ENCODE data around the gene SPPL2B. TPM values are rescaled to one million over a fixed set of nuclear protein-coding genes. Genes with fewer than 3 reads are reported as not detected.

Gene SPPL2B
- total RNA-seq, 1 donor from 2014 or later, result 36.1 TPM

GRCh38 chr19:2335848-2336247, 7.4 kb downstream of the SPPL2B start:
- Histone ChIP-seq H3K4me3 (ENCODE audit: low read depth, low read length) (no peak overlapping the region), H3K36me3 (ENCODE audit: control insufficient read depth, insufficient read depth, low read length) (no peaks in the 10 kb centered on the region), H3K27me3 (ENCODE audit: control insufficient read depth, insufficient read depth, low read length) (no peaks in the 10 kb centered on the region)
- TF ChIP-seq, protein P1, sequence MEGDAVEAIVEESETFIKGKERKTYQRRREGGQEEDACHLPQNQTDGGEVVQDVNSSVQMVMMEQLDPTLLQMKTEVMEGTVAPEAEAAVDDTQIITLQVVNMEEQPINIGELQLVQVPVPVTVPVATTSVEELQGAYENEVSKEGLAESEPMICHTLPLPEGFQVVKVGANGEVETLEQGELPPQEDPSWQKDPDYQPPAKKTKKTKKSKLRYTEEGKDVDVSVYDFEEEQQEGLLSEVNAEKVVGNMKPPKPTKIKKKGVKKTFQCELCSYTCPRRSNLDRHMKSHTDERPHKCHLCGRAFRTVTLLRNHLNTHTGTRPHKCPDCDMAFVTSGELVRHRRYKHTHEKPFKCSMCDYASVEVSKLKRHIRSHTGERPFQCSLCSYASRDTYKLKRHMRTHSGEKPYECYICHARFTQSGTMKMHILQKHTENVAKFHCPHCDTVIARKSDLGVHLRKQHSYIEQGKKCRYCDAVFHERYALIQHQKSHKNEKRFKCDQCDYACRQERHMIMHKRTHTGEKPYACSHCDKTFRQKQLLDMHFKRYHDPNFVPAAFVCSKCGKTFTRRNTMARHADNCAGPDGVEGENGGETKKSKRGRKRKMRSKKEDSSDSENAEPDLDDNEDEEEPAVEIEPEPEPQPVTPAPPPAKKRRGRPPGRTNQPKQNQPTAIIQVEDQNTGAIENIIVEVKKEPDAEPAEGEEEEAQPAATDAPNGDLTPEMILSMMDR (IDR thresholded peaks at IDR 0.05; ENCODE audit: insufficient read depth, low read length, poor library complexity, severe bottlenecking), result no peak
- no peak for DNase-seq (ENCODE audit: low read depth)

DNA sequence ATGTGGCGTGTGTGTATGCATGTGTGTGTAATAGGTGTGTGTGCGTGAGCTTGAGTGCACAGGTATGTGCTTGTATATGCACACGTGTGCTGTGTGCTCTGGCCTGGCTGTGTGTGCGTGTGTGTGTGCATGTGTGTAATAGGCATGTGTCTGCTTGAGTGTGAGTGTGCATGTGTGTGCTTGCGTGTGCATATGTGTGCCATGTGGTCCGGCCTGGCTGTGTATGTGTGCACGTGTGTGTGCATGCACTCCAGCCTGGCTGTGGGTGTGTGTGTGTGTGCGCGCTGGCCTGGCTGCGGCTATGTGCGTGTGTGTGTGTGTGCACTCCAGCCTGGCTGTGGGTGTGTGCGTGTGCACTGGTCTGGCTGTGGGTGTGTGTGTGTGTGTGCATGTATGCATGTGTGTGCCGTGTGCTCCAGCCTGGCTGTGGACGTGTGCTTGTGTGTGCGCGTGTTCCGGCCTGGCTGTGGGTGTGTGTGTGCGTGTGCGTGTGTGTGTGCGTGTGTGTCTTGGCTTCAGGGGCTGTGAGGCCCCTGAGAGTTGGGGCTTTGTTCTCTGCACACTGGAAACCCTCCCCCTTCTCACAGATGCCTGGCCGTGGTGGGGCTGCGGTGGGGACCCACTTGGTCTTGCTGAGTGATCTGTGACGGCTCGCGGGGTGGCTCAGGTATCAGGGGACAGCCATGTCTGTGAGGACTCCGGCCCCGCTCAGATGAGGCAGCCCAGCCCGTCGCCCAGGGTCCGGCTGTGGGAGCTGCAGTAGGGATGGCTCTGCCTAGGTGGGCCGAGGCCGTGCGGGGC, 8.2 kb downstream of the SPPL2B start:
- no peak for DNase-seq (ENCODE audit: low read depth)
- Histone ChIP-seq H3K4me3 (ENCODE audit: low read depth, low read length) (no peak overlapping the region), H3K36me3 (ENCODE audit: control insufficient read depth, insufficient read depth, low read length) (no peaks in the 10 kb centered on the region), H3K27me3 (ENCODE audit: control insufficient read depth, insufficient read depth, low read length) (no peaks in the 10 kb centered on the region)
- TF ChIP-seq, protein P1 (IDR thresholded peaks at IDR 0.05; ENCODE audit: insufficient read depth, low read length, poor library complexity, severe bottlenecking), result no peak

DNA sequence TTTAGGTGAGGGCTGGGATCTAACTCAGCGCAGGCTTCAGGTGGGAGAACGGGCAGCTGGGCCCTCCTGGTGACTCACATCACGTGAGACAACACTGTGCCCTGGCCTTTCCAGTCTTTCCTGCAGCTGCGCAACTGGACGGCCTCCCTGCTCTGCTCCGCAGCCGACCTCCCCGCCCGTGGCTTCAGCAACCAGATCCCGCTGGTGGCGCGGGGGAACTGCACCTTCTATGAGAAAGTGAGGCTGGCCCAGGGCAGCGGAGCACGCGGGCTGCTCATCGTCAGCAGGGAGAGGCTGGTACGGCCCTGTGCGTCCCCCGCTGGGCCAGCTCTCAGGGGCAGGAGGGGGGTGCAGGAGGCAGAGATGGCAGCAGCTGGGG, 8.8 kb downstream of the SPPL2B start:
- Histone ChIP-seq H3K27me3 (ENCODE audit: control insufficient read depth, insufficient read depth, low read length) (no peaks in the 10 kb centered on the region), H3K36me3 (ENCODE audit: control insufficient read depth, insufficient read depth, low read length) (no peaks in the 10 kb centered on the region), H3K4me3 (ENCODE audit: low read depth, low read length) (no peak overlapping the region)
- peak; percentile 57 for DNase-seq (ENCODE audit: low read depth)
- TF ChIP-seq, protein P1 (IDR thresholded peaks at IDR 0.05; ENCODE audit: insufficient read depth, low read length, poor library complexity, severe bottlenecking), result peak; percentile 48

DNA sequence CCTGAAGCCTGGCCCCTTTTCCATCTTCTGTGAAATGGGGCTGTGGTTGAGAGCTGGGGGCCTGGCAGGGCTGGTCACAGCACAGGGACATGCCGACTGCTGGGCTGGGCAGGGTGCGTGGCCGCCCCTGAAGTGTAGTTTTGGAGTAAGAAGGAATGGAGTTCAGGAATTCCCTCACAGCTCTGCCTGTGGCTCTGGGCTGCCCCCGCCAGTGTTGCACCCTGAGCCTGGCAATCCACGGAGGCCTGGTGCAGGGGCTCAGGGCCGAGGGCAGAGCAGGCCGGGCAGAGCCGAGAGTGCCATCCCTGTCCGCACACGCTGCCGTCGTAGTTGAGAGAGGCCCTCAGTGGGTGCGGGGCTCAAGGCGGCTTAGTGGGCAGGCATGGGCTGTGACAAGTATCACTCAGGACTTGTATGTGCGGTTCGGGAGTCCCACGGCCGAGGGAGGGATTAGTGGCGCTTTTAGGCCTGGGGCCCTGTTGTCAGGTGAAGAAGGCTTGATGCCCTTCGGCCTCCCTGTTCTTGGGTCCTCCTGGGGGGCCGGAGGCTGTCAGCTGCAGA, 9.7 kb downstream of the SPPL2B start:
- no peak overlapping the region for H3K4me3 ChIP-seq (ENCODE audit: low read depth, low read length)
- TF ChIP-seq, protein P1 (IDR thresholded peaks at IDR 0.05; ENCODE audit: insufficient read depth, low read length, poor library complexity, severe bottlenecking), result no peak
- H3K27me3 ChIP-seq (ENCODE audit: control insufficient read depth, insufficient read depth, low read length), result no peaks in the 10 kb centered on the region
- H3K36me3 ChIP-seq (ENCODE audit: control insufficient read depth, insufficient read depth, low read length), result no peaks in the 10 kb centered on the region
- DNase-seq (ENCODE audit: low read depth), result no peak

DNA sequence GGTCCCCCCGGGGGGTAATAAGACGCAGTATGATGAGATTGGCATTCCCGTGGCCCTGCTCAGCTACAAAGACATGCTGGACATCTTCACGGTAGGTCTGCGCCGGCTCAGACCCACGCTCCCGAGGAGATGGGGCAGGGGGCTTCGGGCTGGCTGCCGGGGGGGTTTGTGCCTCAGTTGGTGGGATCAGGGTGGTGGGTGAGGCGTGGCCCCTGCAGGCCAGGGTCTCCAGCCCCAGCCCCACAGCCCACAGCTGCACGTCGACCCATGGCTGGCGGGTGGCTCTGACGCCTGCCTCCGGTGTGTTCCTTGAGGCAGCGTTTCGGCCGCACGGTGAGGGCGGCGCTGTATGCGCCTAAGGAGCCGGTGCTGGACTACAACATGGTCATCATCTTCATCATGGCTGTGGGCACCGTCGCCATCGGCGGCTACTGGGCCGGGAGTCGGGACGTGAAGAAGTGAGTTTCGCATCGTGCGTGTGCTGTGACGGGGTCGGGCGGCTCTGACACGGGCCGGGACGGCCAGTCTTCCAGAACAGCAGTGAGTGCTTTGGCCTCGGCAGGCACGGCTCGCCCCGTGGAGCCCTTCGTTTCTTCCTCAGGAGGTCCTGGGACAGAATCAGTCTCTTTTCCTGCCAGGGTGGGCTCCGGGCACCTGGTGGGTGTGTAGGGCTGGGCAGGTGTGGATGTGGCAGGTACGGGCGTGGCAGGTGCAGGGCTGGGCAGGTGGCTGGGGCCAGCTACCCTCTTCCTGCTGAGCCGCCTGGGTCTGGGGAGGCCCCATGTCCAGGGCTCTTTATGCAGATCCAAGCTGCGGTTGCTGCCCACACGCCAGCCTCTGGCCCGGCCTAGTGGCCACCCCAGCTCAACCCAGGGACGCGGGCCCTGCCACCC, 10.5 kb downstream of the SPPL2B start:
- H3K4me3 ChIP-seq (ENCODE audit: low read depth, low read length), result no peak overlapping the region
- H3K36me3 ChIP-seq (ENCODE audit: control insufficient read depth, insufficient read depth, low read length), result no peaks in the 10 kb centered on the region
- no peak for DNase-seq (ENCODE audit: low read depth)
- TF ChIP-seq, protein P1 (IDR thresholded peaks at IDR 0.05; ENCODE audit: insufficient read depth, low read length, poor library complexity, severe bottlenecking), result no peak
- no peaks in the 10 kb centered on the region for H3K27me3 ChIP-seq (ENCODE audit: control insufficient read depth, insufficient read depth, low read length)

All from kidney epithelial cell (primary cell).